Neural crest cell (in vitro differentiated cells): ENCODE results near the gene OGDH. TPM values are rescaled to one million over a fixed set of nuclear protein-coding genes. Genes with fewer than 3 reads are reported as not detected.
A peak's percentile ranks its signal among the peaks of the same experiment; 100 is the strongest.

ENCODE experiments used
- DNase-seq: peaks from one replicate; pipeline ENCODE4 v3.0.0; 2021; ENCODE audit warnings: low read depth, mixed read lengths, low spot score
- H3K27ac Mint-ChIP-seq: one replicate; pipeline ENCODE4 v1.8.0; 2021; ENCODE audit warnings: mild to moderate bottlenecking, mixed read lengths; ENCODE audit not compliant: unreplicated experiment
- H3K27me3 Mint-ChIP-seq: 2 replicates; pipeline ENCODE4 v1.8.0; 2021; ENCODE audit warnings: low read depth, mild to moderate bottlenecking, mixed read lengths
- H3K36me3 Mint-ChIP-seq: 2 replicates; pipeline ENCODE4 v1.8.0; 2021; ENCODE audit warnings: low read depth, mild to moderate bottlenecking, mixed read lengths
- H3K4me1 Mint-ChIP-seq: 2 replicates; pipeline ENCODE4 v1.8.0; 2021; ENCODE audit warnings: mixed read lengths
- H3K4me3 Mint-ChIP-seq: one replicate; pipeline ENCODE4 v1.8.0; 2021; ENCODE audit warnings: mild to moderate bottlenecking, mixed read lengths
- H3K9me3 Mint-ChIP-seq: 2 replicates; pipeline ENCODE4 v1.8.0; 2021; ENCODE audit warnings: mixed read lengths
- total RNA-seq: library from RNA; stranded (reverse); gene quantifications from 2 replicates; pipeline ENCODE4 v1.2.1, GENCODE V29; 2021
- TF ChIP-seq, protein P1 (sequence below): fragments of 200-600 bp; sonication (generic); conservative IDR thresholded peaks from 2 replicates; pipeline ENCODE4 v1.5.0; 2021; ENCODE audit warnings: antibody characterized with exemption, mild to moderate bottlenecking

OGDH gene
- total RNA-seq, 1 donor from 2014 or later: 116 TPM

DNA sequence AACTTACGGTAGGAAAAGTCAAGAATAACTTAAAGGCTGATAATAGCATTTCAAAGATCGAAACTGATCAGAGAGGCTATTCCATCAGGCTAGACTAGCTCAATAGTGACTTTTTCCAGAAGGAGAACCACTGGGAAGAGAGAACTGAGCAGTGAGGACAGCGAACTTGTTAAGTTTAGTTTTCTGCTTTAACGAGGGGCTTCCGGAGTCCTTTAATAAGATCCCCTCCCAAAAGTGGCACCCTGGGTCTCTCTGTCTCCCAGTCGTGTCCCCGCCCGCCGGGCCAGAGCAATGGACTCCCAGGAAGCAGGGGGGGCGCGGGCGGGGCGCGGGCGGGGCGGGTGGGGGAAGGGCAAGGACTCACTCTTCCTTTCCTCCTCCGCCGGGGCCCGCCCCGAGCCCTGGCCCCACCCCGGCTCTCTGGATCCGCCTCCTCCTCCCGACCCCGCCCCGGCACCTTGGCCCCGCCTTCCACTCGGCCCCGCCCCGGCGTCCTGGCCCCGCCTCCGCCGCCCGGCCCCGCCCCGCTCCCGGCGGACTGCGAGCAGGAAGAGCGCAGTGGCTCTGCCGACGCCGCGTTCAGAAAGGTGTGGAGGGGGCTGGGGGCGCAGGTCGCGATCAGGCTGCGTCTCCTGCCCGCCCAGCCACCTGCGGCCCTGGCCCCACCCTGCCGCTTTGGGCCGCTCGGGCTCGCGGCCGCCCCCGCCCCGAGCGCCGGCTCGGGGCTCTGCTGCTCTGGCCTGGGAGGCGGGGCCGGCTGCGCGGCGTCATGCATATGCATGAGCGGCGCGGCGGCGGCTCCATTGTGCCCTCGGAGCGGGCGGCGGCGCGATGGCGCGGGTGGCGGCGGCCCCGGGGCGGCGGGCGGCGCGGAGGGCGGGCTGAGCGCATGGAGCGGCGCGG lies 141.9 kb downstream of the OGDH start, which contains the start of gene ZMIZ2:
ZMIZ2 (plus strand) TSS at position 803 of the 903 bp plus-strand sequence. CDS start 7,403 bp downstream, outside the sequence.
- Mint-ChIP-seq H3K27ac (peak within 1 kb of the TSS; percentile 78), H3K9me3 (no peaks in the 10 kb centered on the region), H3K27me3 (no peaks in the 10 kb centered on the region), H3K4me1 (peaks cover 45% of the 10 kb centered on the region), H3K36me3 (peaks cover 5% of the 10 kb centered on the region), H3K4me3 (peak within 1 kb of the TSS; percentile 87)
- TF ChIP-seq, protein P1, sequence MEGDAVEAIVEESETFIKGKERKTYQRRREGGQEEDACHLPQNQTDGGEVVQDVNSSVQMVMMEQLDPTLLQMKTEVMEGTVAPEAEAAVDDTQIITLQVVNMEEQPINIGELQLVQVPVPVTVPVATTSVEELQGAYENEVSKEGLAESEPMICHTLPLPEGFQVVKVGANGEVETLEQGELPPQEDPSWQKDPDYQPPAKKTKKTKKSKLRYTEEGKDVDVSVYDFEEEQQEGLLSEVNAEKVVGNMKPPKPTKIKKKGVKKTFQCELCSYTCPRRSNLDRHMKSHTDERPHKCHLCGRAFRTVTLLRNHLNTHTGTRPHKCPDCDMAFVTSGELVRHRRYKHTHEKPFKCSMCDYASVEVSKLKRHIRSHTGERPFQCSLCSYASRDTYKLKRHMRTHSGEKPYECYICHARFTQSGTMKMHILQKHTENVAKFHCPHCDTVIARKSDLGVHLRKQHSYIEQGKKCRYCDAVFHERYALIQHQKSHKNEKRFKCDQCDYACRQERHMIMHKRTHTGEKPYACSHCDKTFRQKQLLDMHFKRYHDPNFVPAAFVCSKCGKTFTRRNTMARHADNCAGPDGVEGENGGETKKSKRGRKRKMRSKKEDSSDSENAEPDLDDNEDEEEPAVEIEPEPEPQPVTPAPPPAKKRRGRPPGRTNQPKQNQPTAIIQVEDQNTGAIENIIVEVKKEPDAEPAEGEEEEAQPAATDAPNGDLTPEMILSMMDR: no peak
- DNase-seq: peak; percentile 94

DNA sequence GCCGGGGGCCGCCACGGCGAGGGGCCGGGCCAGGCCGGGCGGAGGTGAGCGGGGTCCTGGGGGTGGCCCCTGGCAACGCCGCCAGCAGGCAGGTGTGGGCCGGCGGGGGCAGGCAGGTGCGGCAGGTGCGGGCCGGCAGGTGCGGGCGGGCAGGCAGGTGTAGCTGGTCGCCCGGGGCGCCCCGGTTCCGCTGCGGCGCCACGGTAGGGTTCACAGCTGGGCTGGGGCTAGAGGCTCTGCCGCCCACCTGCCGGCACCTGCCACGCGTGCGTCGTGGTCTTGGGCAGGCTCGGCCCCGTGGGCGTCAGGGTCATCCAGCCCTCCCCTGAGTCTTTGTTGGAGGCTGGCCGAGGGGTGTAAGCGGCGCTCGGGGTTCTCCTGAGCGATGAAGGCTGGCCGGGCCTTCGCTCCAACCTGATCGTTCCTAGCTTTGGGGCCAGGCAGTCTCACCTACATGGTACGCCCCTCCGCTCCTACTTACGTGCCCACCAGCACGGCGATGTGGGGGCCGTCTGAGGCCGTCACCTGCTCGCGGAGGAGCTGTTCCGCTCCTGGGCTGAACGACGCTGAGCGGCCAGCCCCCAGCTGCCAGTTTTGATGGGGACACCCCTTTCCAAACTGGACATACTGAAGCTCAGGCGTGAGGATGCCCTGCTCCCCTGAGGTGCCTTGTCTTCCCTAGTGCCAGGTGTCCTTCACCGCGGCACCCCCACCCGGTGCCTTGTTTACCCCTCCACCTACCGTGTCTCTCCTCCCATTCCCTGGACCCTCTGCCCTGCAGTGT lies 142.7 kb downstream of the OGDH start:
- Mint-ChIP-seq H3K9me3 (no peaks in the 10 kb centered on the region), H3K27ac (no peak overlapping the region), H3K36me3 (peaks cover 5% of the 10 kb centered on the region), H3K4me3 (peak overlapping the region; percentile 87), H3K27me3 (no peaks in the 10 kb centered on the region), H3K4me1 (peaks cover 37% of the 10 kb centered on the region)
- DNase-seq: no peak
- TF ChIP-seq, protein P1: no peak

DNA sequence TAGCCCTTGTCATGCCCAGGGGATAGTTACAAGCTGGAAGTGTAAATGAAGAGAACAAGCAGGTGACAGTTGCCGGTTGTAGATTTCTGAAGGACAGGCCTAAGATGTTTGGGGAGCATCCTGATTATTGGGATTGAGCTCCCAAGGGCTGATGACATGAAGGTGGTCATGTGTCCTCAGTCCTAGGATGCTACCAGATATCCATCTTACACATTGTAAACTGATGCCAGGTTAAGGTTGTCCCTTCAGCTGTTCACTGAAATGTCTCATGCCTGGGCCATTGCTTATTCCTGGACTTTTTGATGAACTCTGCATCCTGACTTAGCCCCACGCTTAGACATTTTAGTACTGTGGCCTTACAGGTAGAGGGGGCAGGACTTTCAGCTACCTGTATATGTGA lies 143.6 kb downstream of the OGDH start:
- H3K27ac Mint-ChIP-seq: no peak overlapping the region
- H3K4me1 Mint-ChIP-seq: peaks cover 32% of the 10 kb centered on the region
- TF ChIP-seq, protein P1: no peak
- no peak for DNase-seq
- no peaks in the 10 kb centered on the region for H3K27me3 Mint-ChIP-seq
- H3K4me3 Mint-ChIP-seq: peak overlapping the region; percentile 87
- peaks cover 5% of the 10 kb centered on the region for H3K36me3 Mint-ChIP-seq
- no peaks in the 10 kb centered on the region for H3K9me3 Mint-ChIP-seq

DNA sequence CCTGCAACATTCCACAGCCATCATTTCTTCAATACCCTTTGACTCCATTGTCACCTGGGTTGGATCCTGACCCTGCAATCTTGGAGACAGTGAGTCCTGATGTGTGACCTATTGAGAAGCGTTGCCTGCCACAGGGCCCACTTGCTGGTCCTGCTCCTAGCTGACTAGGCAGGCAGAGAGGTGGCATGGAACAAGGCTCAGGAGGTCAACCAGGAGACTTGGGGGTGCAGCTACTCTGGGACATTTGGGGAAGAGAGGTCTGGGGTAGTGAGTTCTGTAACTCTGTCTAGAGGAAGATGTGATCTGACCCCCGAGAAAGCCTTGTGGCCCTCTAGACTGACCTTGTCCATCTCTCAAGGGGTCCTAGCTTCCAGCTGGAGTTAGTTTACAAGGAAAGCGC lies 144.0 kb downstream of the OGDH start:
- TF ChIP-seq, protein P1: no peak
- peak overlapping the region; percentile 87 for H3K4me3 Mint-ChIP-seq
- no peaks in the 10 kb centered on the region for H3K9me3 Mint-ChIP-seq
- H3K27ac Mint-ChIP-seq: no peak overlapping the region
- peaks cover 32% of the 10 kb centered on the region for H3K4me1 Mint-ChIP-seq
- no peaks in the 10 kb centered on the region for H3K27me3 Mint-ChIP-seq
- DNase-seq: no peak
- peaks cover 5% of the 10 kb centered on the region for H3K36me3 Mint-ChIP-seq

DNA sequence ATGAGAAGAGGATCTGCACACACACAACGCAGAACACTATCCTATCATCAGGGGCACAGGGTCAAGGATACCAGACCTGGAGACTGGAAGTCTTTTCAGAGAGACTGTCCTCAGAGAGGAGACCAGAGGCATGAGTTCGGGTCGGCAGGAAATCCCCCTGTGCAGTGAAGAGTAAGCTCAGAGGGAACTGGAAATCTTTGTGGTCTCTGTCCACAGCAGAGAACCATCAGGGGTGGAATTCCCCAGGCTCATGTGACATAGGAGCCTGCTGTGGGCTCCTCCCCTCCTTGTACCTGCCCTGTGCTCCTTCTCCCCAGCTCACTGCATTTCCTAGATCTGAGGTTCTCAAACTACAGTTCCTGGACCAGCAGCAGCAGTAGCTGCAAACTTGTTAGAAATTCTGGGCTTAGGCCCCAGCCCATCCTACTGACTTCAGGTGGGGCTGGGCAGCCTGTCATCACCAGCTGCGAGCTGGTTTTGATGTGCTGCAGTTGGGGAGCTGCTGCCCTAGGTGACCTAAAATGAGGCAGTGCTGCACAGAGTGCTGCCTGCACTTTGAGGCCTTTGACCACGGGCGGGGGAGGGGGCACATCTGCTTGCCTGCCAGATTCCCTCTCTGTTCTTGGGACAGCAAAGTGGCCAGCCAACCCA lies 144.6 kb downstream of the OGDH start:
- no peak overlapping the region for H3K27ac Mint-ChIP-seq
- no peaks in the 10 kb centered on the region for H3K9me3 Mint-ChIP-seq
- H3K36me3 Mint-ChIP-seq: peaks cover 5% of the 10 kb centered on the region
- no peaks in the 10 kb centered on the region for H3K27me3 Mint-ChIP-seq
- no peak for DNase-seq
- H3K4me1 Mint-ChIP-seq: peaks cover 32% of the 10 kb centered on the region
- H3K4me3 Mint-ChIP-seq: peak overlapping the region; percentile 87
- TF ChIP-seq, protein P1: no peak
